Mammary epithelial cell (primary cell): ENCODE results near the gene MEGF10.

Experiments used
- EZH2 ChIP-seq: IDR thresholded peaks from 2 replicates; pipeline ENCODE4 v1.6.1; 2012; ENCODE audit warnings: low read length, inconsistent platforms, borderline replicate concordance
- TF ChIP-seq, protein P1 (sequence below), 2 donors: IDR thresholded peaks in 1 of 2; conservative IDR thresholded peaks in 1 of 2; 2 replicates each; pipeline ENCODE4 v1.5.1; 2011 to 2012; ENCODE audit warnings: inconsistent platforms in 2 of 2, low read length in 2 of 2, mild to moderate bottlenecking in 2 of 2, control low read depth in 1 of 2, low read depth in 1 of 2; ENCODE audit not compliant: insufficient read depth in 1 of 2; ENCODE audit errors: extremely low read depth in 1 of 2

DNA sequence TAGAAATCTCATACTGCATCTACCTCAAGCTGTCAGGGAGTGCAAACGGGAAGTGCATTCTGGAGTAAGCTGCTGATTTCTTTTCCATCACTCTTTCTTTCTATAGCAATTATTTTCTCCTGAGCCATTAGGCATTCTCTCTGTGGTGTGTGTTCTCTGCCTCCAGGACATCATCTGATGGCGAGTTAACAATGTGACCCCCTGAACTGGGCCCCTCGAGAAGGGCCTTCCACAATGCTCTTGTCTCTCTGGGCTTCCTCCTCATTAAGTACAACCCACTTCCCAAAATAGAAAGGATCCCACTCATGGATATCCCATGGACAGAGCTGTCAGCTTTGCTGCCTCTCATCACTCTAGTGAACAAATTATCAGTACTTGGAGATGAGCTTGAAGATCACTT is 130.2 kb downstream of the MEGF10 start:
- TF ChIP-seq, protein P1, sequence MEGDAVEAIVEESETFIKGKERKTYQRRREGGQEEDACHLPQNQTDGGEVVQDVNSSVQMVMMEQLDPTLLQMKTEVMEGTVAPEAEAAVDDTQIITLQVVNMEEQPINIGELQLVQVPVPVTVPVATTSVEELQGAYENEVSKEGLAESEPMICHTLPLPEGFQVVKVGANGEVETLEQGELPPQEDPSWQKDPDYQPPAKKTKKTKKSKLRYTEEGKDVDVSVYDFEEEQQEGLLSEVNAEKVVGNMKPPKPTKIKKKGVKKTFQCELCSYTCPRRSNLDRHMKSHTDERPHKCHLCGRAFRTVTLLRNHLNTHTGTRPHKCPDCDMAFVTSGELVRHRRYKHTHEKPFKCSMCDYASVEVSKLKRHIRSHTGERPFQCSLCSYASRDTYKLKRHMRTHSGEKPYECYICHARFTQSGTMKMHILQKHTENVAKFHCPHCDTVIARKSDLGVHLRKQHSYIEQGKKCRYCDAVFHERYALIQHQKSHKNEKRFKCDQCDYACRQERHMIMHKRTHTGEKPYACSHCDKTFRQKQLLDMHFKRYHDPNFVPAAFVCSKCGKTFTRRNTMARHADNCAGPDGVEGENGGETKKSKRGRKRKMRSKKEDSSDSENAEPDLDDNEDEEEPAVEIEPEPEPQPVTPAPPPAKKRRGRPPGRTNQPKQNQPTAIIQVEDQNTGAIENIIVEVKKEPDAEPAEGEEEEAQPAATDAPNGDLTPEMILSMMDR (conservative IDR thresholded peaks at IDR 0.05 in 1 of 2, IDR thresholded peaks at IDR 0.05 in 1 of 2; ENCODE audit: extremely low read depth in 1 of 2, insufficient read depth in 1 of 2, low read depth in 1 of 2, low read length in 2 of 2): no peak
- TF ChIP-seq EZH2: no peak
